ENCODE results near the gene RIMS1. TPM values are rescaled to one million over a fixed set of nuclear protein-coding genes. Genes with fewer than 3 reads are reported as not detected.

RIMS1 gene
- polyA plus RNA-seq, 10 donors = 0.18 to 1.5 (median 0.94) TPM

GRCh38 chr6:72081871-72082270, 195.5 kb downstream of the RIMS1 start:
- no peak for DNase-seq

GRCh38 chr6:72083976-72084375, 197.6 kb downstream of the RIMS1 start:
- no peak for DNase-seq

DNA sequence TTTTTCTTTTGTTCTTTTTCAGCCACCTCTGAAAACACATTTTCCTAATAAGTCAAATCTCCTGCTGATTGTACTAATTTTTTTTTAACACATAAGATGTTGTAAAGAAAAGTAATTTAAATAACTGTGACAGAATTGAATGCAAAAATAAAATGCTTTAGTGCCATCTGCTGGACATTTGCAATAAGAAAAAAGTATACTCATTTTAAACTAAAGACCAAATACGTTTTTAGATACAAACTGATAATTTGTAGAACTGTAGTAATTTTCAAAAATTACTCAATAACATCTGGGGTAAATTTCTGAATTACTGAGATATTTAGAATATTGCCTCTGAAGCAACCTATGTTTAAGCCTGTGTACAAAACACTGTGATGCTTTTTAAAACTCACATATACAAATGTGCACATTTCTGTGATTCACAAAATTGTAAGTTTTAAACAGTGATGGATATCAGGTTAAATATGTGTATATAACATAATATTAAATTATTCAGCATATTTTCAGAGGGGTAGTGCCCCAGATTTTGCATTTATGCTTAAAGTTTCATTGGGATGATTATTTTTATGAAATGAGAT, 198.7 kb downstream of the RIMS1 start:
- DNase-seq = peak; percentile 14 to 32 (median 15)

GRCh38 chr6:72094506-72094905, 208.2 kb downstream of the RIMS1 start:
- DNase-seq = no peak

DNA sequence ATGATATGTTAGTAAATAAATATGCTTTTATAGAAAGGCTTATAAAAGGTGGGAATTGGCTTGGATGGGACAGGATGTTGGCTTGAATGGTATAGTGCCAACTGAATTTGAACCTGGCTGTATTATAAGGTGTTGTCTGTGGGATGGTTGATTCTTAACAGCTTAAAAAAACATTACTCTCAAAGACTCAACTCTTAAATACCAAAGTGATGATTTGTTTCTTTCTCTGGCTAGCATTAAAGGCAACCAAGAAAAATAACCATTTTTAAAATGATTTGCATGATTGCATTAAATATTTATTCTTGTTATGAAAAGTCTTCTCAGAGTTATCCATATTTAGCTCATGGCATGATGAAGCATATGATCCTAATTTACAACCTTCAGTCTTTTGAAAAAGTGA, 216.2 kb downstream of the RIMS1 start:
- no peak for DNase-seq

GRCh38 chr6:72111611-72112010, 225.3 kb downstream of the RIMS1 start:
- DNase-seq = no peak

GRCh38 chr6:72130327-72130726, 244.0 kb downstream of the RIMS1 start:
- DNase-seq = no peak

DNA sequence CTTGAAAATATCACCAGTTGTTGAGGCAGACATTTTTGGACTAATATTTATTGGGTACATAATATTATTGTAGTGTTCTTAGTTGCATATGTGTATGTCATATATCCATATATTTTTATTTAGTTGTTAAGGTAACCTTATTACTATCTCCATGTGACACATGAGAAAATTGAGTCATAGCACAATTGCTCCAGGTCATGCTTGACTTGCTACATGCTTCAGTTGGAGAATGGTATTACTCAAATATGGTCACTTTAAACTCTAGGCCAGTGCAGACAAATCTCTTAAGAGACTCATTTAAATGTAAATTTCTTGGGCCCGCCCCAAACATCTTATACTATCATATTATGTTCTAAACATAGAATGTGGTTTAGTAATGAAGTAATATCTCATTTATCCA, 246.1 kb downstream of the RIMS1 start:
- DNase-seq = no peak

GRCh38 chr6:72132851-72133250, 246.5 kb downstream of the RIMS1 start:
- DNase-seq = no peak

GRCh38 chr6:72133324-72133723, 247.0 kb downstream of the RIMS1 start:
- peak in 2 of 3 donors; percentile 6 to 9 for DNase-seq

DNA sequence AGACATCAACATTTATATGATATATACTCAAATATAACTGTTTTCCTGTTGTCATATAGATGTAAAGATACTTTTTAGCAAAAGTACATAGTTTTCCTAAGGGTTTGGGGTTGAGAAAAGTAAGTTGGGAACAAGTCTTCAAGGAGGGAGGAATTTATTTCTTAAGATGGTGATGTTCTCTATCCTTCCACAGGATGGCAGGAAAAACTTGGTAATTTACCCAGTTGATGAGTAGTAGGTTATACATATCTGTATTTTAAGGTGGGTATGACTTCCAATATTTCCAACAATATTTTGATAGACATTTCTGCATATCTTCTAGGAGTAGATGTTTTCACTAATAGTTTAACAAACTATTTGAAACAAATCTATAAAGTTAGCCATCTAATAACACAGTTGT, 254.4 kb downstream of the RIMS1 start:
- DNase-seq = no peak

DNA sequence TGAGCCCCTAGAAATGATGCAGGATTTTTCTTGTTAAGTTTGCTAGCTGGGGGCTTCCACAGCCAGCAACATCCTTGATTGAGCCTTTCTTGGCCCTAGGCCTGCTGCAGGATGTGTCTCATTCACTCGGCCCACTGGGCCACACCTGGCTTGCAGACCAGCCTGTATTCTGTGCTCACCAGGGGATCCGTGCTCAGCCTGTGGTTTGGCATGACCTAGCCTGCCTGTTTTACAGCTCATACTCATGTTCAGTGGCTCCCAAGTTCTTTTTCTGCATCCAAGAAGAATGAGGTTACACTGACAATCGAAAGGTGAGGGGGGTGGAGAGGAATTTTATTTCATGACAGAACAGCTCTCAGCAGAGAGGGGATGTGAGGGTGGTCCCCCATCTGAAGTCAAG, 263.4 kb downstream of the RIMS1 start:
- DNase-seq = no peak

GRCh38 chr6:72151742-72152141, 265.4 kb downstream of the RIMS1 start:
- no peak for DNase-seq

DNA sequence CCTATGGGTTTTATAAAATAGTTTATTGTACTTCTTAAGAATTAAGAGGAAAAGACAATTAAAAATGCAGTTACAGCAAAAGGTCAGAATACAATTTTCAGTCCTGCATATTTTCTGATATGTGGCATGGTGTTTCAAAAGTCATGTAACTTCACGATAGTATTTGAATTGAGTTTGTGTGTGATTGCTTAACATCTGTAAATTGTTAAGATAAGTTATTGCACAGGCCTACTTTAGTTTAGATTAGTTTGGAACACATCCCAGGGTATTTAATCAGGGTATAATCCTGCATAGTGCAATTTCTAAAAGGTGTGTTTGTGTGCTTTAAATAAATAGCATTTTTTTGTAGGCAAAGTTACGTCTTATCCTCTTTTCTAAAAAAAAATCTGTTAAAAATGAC, 289.6 kb downstream of the RIMS1 start:
- no peak for DNase-seq

- DNase-seq = peak in 2 of 3 donors; percentile 34 to 70
These were observed 296.2 kb downstream of the RIMS1 start for GRCh38 chr6:72182337-72183246.

GRCh38 chr6:72203983-72204382, 317.6 kb downstream of the RIMS1 start:
- no peak for DNase-seq

DNA sequence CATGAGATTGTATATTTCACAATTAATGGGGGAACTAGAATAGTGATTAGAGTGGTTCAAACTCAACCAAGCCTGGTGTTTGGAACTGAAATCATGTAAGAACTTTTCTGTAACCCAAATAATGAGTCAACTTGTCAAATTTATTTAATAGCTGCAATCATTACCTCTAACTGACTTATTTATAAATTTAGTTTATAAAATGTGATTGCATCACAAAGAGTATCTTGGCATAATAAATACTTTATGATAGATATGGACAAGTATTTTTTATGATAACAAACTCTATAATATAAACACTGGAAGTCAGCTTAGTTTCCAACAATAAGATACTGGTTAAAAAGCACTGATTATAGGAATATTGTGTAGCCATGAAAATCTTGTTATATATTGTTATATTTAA, 319.1 kb downstream of the RIMS1 start:
- no peak for DNase-seq

DNA sequence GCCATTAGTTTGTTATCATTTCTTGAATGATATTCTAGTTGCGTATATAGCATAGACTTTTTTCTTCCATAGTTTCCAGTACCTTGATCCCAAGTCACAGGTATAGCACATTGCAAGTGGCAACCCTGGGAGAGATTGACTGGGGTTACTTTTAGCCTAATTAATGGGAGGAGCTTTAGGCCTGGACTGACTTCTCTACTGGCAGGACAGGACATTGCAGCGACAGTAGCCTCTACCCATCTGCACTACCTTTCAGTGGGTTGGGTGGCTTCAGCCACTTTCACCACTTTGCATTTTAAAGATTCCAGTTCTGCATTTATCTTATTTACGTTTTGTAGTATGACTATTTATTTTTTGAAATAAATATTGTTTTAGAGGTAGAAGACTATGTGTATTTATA, 320.3 kb downstream of the RIMS1 start:
- no peak for DNase-seq

DNA sequence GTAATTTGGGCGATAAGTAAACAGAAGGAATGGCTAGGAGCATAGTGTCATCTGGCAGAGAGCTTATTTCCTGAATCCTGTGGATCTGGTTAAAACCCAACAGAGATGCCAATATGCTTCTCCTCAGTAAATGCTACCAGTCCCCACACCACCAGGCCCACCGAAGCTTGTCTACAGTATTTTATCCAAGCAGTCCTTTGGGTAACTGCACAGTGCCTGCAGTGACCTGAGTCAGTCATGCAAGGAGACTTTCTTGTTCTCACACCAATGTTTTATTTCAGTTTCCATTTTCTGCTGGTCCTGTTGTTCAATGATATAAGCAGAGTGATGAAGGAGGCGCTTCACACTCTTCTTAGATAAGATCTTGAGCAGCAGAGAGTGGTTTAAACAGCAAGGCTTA, 326.3 kb downstream of the RIMS1 start:
- DNase-seq = no peak

DNA sequence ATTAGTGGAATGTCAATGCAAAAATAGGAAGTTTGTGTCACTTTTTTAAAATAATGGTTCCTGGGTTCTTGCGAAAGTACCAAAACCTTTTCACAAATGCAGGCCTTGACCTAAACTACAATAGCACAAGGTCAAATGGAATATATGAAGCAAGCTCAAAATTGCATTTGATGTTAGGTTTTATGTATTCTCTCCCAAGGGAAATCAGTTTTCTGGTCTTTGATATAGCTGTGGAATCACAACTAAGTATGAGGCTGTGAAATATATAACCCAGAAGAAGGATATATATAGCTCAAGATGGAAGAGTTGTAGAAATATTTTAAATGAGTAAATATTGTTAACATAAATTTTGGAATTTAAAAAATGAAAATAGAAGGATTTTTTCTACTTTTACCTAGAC, 327.3 kb downstream of the RIMS1 start:
- DNase-seq = no peak

DNA sequence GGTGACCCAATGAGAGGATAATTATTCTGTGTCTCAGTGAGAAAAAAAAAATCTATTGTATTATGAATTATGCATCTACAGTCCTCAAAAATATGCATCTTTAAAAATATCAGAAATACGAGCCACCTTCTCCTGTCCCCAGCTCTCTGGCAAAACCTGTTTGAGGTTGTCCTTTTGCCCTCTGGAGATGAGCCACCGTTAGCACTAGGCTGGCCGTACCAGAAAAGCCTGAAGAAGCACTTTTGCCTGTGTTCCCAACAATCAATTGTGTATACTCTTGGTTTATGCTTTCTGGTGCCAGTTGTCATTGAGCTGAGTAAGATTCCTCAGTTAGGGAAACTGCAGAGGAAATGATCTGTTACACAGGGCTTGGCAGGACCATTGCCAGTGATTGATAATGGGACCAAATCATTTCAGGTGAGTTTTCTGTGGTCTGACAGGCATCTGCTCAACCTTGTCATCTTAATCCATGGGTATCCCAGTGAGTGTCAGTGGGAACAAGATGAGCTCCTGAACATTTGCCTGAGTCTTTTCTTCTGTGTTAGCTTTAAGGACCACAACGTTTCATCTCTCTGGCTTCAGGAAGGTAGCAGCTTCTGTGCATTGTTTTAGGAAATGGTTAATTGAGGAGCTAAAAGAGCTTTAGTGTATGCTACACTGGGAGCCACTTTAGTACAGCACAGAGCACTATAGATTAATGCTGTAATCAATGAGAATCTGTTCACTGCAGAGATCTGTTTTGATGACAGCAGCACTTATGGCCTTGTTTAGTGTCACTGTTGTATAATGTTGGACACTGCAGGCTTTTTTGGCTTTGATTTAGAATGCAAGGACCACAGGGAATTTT, 330.1 kb downstream of the RIMS1 start:
- DNase-seq = no peak

GRCh38 chr6:72217626-72218025, 331.3 kb downstream of the RIMS1 start:
- no peak for DNase-seq

DNA sequence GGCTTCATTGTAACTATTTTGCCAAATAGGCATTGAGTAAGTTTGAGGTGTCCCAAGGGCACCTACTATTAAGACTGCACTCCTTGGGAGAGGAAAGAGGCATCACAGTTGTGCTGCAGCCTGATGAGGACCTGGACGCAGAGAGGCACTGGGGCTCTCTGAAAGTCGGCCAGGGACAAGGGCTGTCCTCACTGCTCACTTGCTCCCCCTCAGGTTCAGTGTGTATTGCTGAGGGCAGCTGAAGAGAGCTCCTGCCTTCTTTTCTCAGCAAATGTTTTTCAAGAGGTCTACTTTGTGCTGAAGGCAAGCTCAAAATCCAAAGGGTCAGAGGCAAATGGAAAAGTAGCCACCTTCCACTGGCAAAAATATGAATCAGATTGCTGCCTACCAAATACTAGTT, 331.8 kb downstream of the RIMS1 start:
- peak in 1 of 3 donors; percentile 0 for DNase-seq
